SK-N-SH (cell line): ENCODE results near the gene ZSWIM1. TPM values are rescaled to one million over a fixed set of nuclear protein-coding genes. Genes with fewer than 3 reads are reported as not detected.
"Not testable (repeated sequence)": the region's sequence is repeated elsewhere in the genome, so short reads cannot be mapped to it uniquely, and the experiment has no call there.

ENCODE experiments used
- CTCF ChIA-PET: fragments of 300-600, 350-600 bp; formaldehyde crosslinking; extraction: SDS; loops from one replicate; lab custom pipeline; 2021; lab: Yijun Ruan, JAX
- POLR2A ChIA-PET: fragments of 350-600 bp; sonication (Branson Sonifier 250); formaldehyde crosslinking; extraction: SDS; loops from one replicate; lab custom pipeline; 2020; ENCODE audit warnings: antibody characterized with exemption, inconsistent platforms; lab: Yijun Ruan, JAX
- DNase-seq: peaks from one replicate; pipeline ENCODE4 v3.0.0; 2012
- H2AFZ ChIP-seq: fragments of 200-600 bp; sonication (generic); 2 replicates; pipeline ENCODE4 v1.8.1; 2016; ENCODE audit warnings: antibody characterized with exemption, mild to moderate bottlenecking, low read depth
- H3F3A ChIP-seq: fragments of 200-600 bp; sonication (generic); replicated peaks from 2 replicates; pipeline ENCODE3; 2016; ENCODE audit warnings: antibody characterized with exemption, mild to moderate bottlenecking; ENCODE audit not compliant: insufficient read depth
- H3K27ac ChIP-seq, 2 experiments: fragments of 200-500 bp in 1 of 2; fragments of 200-600 bp in 1 of 2; sonication (Bioruptor generic) in 1 of 2; sonication (generic), shearing (Covaris generic) in 1 of 2; 2 replicates each; pipeline versions ENCODE4 v1.5.1 to v1.6.1; 2014 to 2016; ENCODE audit warnings: low read depth in 2 of 2, inconsistent platforms in 1 of 2, low read length in 1 of 2, mild to moderate bottlenecking in 1 of 2, mixed read lengths in 1 of 2
- H3K27me3 ChIP-seq: fragments of 200-600 bp; sonication (generic), shearing (Covaris generic); 2 replicates; pipeline ENCODE4 v1.6.1; 2016; ENCODE audit warnings: mixed run types; ENCODE audit not compliant: insufficient read depth
- H3K36me3 ChIP-seq, 2 experiments: fragments of 200-500 bp in 1 of 2; fragments of 200-600 bp in 1 of 2; sonication (Bioruptor generic) in 1 of 2; sonication (generic) in 1 of 2; replicated peaks in 1 of 2; 2 replicates each; pipeline versions ENCODE3 to v1.5.1; 2014 to 2016; ENCODE audit warnings: low read length in 1 of 2, mild to moderate bottlenecking in 1 of 2; ENCODE audit not compliant: insufficient read depth in 2 of 2, control insufficient read depth in 1 of 2
- H3K4me1 ChIP-seq, 2 experiments: fragments of 200-500 bp in 1 of 2; fragments of 200-600 bp in 1 of 2; sonication (Bioruptor generic) in 1 of 2; sonication (generic), shearing (Covaris generic) in 1 of 2; 2 replicates each; pipeline versions ENCODE4 v1.5.1 to v1.6.1; 2014 to 2016; ENCODE audit warnings: low read depth in 1 of 2, low read length in 1 of 2, mixed run types in 1 of 2; ENCODE audit not compliant: insufficient read depth in 2 of 2, control insufficient read depth in 1 of 2
- H3K4me2 ChIP-seq: fragments of 200-600 bp; sonication (generic), shearing (Covaris generic); 2 replicates; pipeline ENCODE4 v1.6.1; 2017; ENCODE audit warnings: mixed run types
- H3K4me3 ChIP-seq, 2 experiments: fragments of 200-500 bp in 1 of 2; fragments of 200-600 bp in 1 of 2; sonication (Bioruptor generic) in 1 of 2; sonication (generic), shearing (Covaris generic) in 1 of 2; 2 replicates each; pipeline versions ENCODE4 v1.5.1 to v1.8.1; 2014 to 2016; ENCODE audit warnings: low read depth in 2 of 2, inconsistent platforms in 1 of 2, low read length in 1 of 2, mild to moderate bottlenecking in 1 of 2, mixed read lengths in 1 of 2, moderate library complexity in 1 of 2
- H3K79me2 ChIP-seq: fragments of 200-600 bp; sonication (generic); 2 replicates; pipeline ENCODE4 v1.8.1; 2017; ENCODE audit warnings: mild to moderate bottlenecking; ENCODE audit not compliant: insufficient read depth
- H3K9ac ChIP-seq: fragments of 200-600 bp; sonication (generic); 2 replicates; pipeline ENCODE4 v1.6.1; 2017; ENCODE audit warnings: mixed run types
- H3K9me2 ChIP-seq: fragments of 200-600 bp; sonication (generic); 2 replicates; pipeline ENCODE4 v1.6.1; 2017; ENCODE audit warnings: mixed run types
- H3K9me3 ChIP-seq: fragments of 200-600 bp; sonication (generic); 2 replicates; pipeline ENCODE4 v1.6.1; 2017; ENCODE audit warnings: mixed run types, mild to moderate bottlenecking, moderate library complexity
- H4K20me1 ChIP-seq: fragments of 200-600 bp; sonication (generic); 2 replicates; pipeline ENCODE4 v1.6.1; 2017; ENCODE audit warnings: mild to moderate bottlenecking, mixed run types; ENCODE audit not compliant: insufficient read depth
- MXI1 ChIP-seq: IDR thresholded peaks from 2 replicates; pipeline ENCODE4 v1.6.1; 2012; ENCODE audit warnings: mild to moderate bottlenecking, low read depth, low read length, improper control_type of control experiment
- POLR2AphosphoS5 ChIP-seq: IDR thresholded peaks from 2 replicates; pipeline ENCODE4 v1.6.1; 2012; ENCODE audit warnings: low read depth, low read length
- RCOR1 ChIP-seq: fragments of 150-350 bp; IDR thresholded peaks from 2 replicates; pipeline ENCODE4 v1.6.1; 2017; ENCODE audit warnings: antibody characterized with exemption, low read length
- WGBS: methylation state at CpG from one replicate; pipeline ENCODE4 v1.1.6; 2017; ENCODE audit warnings: low lambda C conversion rate; 5-methylcytosine and 5-hydroxymethylcytosine counted together
- polyA plus RNA-seq, 3 experiments: library from polyadenylated mRNA; depleted of rRNA; stranded (reverse); fragments of >200 nt; gene quantifications; 2 replicates each; pipeline ENCODE4 v1.2.3, GENCODE V29; 2012
- TF ChIP-seq, protein P1 (sequence below): IDR thresholded peaks from 2 replicates; pipeline ENCODE4 v1.4.0; 2012; ENCODE audit warnings: low read depth, borderline replicate concordance
- TF ChIP-seq, protein P2 (sequence below): fragments of 150-350 bp; IDR thresholded peaks from 2 replicates; pipeline ENCODE4 v1.6.1; 2017; ENCODE audit warnings: antibody characterized with exemption, low read length, low read depth, borderline replicate concordance

The ZSWIM1 gene
- polyA plus RNA-seq, 1 of the 3 experiments (the other 2 are of a cell fraction), result 1.8 TPM

DNA sequence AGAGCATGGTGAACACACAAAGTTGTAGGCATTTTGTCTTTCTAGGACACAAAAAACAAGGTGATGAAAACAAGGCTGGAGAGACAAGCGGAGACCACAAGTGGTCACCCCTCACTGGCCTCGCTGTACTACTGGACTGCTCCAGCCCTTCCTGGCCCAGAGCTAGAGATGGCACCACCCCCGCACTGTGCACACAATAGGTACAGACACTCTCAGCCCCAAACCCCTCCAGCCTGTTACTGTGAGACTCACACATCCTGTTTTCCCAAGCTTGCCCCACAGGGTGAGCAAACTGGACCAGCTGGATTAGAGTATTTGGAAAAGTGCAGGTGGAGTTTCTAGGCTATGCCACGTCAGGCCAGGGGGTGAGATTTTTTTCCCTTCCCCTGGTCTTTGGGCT lies 8.4 kb upstream of the ZSWIM1 start:
- DNase-seq, result no peak
- no peak overlapping the region for H3K27ac ChIP-seq
- H3K79me2 ChIP-seq, result no peaks in the 10 kb centered on the region
- H3K4me1 ChIP-seq, result peaks cover 0 to 5% of the 10 kb centered on the region in 2 experiments; a peak in 1 of 4 replicates
- no peaks in the 10 kb centered on the region for H4K20me1 ChIP-seq
- no peaks in the 10 kb centered on the region for H3K9me2 ChIP-seq
- CTCF ChIA-PET, result interaction anchor here (1.0 kb wide), 2 partner anchors 8 to 64 kb away, joined by 3 to 4 read pairs; partner anchors contain the start of gene ZSWIM1
- no peak overlapping the region for H3K4me3 ChIP-seq
- H3K9me3 ChIP-seq, result no peaks in the 10 kb centered on the region
- no peak for TF ChIP-seq RCOR1
- TF ChIP-seq, protein P1, sequence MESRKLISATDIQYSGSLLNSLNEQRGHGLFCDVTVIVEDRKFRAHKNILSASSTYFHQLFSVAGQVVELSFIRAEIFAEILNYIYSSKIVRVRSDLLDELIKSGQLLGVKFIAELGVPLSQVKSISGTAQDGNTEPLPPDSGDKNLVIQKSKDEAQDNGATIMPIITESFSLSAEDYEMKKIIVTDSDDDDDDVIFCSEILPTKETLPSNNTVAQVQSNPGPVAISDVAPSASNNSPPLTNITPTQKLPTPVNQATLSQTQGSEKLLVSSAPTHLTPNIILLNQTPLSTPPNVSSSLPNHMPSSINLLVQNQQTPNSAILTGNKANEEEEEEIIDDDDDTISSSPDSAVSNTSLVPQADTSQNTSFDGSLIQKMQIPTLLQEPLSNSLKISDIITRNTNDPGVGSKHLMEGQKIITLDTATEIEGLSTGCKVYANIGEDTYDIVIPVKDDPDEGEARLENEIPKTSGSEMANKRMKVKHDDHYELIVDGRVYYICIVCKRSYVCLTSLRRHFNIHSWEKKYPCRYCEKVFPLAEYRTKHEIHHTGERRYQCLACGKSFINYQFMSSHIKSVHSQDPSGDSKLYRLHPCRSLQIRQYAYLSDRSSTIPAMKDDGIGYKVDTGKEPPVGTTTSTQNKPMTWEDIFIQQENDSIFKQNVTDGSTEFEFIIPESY, result no peak
- TF ChIP-seq, protein P2, sequence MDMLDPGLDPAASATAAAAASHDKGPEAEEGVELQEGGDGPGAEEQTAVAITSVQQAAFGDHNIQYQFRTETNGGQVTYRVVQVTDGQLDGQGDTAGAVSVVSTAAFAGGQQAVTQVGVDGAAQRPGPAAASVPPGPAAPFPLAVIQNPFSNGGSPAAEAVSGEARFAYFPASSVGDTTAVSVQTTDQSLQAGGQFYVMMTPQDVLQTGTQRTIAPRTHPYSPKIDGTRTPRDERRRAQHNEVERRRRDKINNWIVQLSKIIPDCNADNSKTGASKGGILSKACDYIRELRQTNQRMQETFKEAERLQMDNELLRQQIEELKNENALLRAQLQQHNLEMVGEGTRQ, result no peak
- TF ChIP-seq, all 33 proteins: peak for 0
- no peak overlapping the region for H3K4me2 ChIP-seq
- no peak overlapping the region for H3K9ac ChIP-seq
- peaks cover 6% of the 10 kb centered on the region for H3F3A ChIP-seq
- no peaks in the 10 kb centered on the region for H3K27me3 ChIP-seq
- no peaks in the 10 kb centered on the region for H3K36me3 ChIP-seq
- POLR2A ChIA-PET, result interaction anchor here (1.4 kb wide), 1 partner anchor 8 kb away, joined by 4 read pairs; the partner anchor contains the start of gene ZSWIM1
- WGBS, result 85% methylated on average over 4 of the region's 4 CpGs
- H2AFZ ChIP-seq, result no peak overlapping the region

DNA sequence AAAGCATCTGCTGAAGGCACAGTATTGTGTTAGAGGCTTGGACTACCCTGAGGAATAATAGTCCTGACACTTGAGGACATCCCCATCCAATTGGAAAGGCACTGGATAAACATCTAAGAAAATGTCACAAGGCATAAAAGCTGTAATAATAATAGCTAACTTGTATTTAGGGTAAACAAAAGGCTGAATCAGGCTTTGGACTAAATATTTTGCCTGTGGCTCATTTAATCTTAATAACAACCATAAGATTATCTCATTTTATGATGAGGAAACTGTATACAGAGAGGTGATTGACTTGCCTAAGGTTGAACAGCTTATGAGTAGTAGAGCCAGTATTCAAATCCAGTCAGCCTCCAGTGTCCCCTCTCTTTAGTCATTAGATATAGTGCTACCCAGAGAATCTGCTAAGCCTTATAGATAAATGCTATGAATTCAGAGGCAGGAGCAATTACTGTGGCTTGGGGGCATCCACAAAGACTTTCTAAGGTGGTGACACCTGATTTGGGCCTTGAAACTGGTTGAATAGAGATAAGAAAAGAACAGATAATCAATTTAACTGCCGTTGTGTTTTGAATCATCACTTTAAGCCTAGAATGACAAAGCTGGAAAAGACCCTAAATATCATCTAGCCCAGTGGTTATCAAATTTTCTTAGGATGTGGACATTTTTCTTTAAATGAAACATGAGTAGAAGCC lies 7.5 kb upstream of the ZSWIM1 start:
- TF ChIP-seq POLR2AphosphoS5 (no peak), MXI1 (no peak)
- ChIA-PET POLR2A (no interaction called here), CTCF (interaction anchor here (0.7 to 0.9 kb wide), 2 partner anchors 14 to 16 kb away, joined by 3 read pairs; partner anchors contain the start of genes ACOT8, SPATA25 and ZSWIM3)
- H3K9ac ChIP-seq, result no peak overlapping the region
- no peak overlapping the region for H3K4me3 ChIP-seq
- no peak overlapping the region for H3K4me2 ChIP-seq
- H3F3A ChIP-seq, result no peaks in the 10 kb centered on the region
- H4K20me1 ChIP-seq, result no peaks in the 10 kb centered on the region
- H3K9me2 ChIP-seq, result no peaks in the 10 kb centered on the region
- peaks cover 0 to 4% of the 10 kb centered on the region in 2 experiments for H3K36me3 ChIP-seq
- no peak for DNase-seq
- no peaks in the 10 kb centered on the region for H3K79me2 ChIP-seq
- 32% methylated on average over 1 of the region's 1 CpG for WGBS
- H3K27ac ChIP-seq, result no peak overlapping the region
- no peaks in the 10 kb centered on the region for H3K4me1 ChIP-seq
- H3K27me3 ChIP-seq, result no peaks in the 10 kb centered on the region
- H3K9me3 ChIP-seq, result no peaks in the 10 kb centered on the region
- H2AFZ ChIP-seq, result no peak overlapping the region

DNA sequence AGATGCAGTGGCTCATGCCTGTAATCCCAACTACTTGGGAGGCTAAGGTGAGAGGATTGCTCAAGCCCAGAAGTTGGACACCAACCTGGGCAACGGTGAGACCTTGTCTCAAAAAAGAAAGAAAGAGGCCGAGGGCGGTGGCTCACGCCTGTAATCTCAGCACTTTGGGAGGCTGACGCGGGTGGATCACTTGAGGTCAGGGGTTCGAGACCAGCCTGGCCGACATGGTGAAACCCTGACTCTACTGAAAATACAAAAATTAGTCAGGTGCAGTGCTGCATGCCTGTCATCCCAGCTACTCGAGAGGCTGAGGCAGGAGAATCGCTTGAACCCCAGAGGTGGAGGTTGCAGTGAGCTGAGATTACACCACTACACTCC lies 6.9 kb upstream of the ZSWIM1 start:
- WGBS, result 91% methylated on average over 10 of the region's 10 CpGs

More for the DNA sequence above, 6.9 kb upstream of the ZSWIM1 start:
- DNase-seq, H3K9me2 ChIP-seq, H3F3A ChIP-seq, H3K9me3 ChIP-seq, H3K79me2 ChIP-seq, H3K27ac ChIP-seq, H3K36me3 ChIP-seq, H3K9ac ChIP-seq, H3K4me1 ChIP-seq, H3K4me3 ChIP-seq, H4K20me1 ChIP-seq, H3K4me2 ChIP-seq, H3K27me3 ChIP-seq, H2AFZ ChIP-seq, POLR2A ChIA-PET: not testable (repeated sequence)
- CTCF ChIA-PET, result interaction anchor here (0.9 to 2.2 kb wide), 3 partner anchors 12 to 16 kb away, joined by 3 to 8 read pairs (median 3); partner anchors contain the start of genes NEURL2 and SPATA25
